GM18861 (cell line): ENCODE results near the gene GCFC2.
"Not testable (repeated sequence)": the region's sequence is repeated elsewhere in the genome, so short reads cannot be mapped to it uniquely, and the experiment has no call there.

Experiments
- ATAC-seq: cut with Tn5 transposase; IDR thresholded peaks from one replicate; pipeline ENCODE4 v1.9.1; 2021; ENCODE audit not compliant: unreplicated experiment

Gene GCFC2

DNA sequence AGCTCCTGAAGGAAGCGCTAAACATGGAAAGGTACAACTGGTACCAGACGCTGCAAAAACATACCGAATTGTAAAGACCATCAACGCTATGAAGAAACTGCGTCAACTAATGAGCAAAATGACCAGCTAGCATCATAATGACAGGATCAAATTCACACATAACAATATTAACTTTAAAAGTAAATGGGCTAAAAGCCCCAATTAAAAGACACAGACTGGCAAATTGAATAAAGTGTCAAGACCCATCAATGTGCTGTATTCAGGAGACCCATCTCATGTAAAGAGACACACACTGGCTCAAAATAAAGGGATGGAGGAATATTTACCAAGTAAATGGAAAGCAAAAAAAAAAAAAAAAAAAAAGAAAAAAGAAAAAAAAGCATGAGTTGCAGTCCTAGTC is 27.3 kb downstream of the GCFC2 start:
- not testable (repeated sequence) for ATAC-seq

DNA sequence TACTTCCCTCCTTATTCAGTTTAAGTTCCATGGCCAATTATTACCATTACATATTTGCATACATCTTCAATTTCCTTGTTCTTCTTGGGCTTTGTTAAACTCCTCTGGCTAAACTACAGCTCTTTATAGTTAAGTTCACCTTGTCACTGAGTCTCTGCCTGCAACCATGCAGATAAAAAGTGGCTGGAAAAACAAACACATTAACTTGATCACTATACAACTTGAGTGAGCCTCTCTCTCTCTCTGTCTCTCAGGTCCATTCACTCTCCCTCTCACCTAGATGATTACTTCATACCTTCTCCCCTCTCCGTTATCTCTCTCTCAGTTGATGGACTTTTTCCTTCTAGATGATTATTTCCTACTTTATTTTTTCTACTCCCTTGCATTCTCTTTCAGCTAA is 30.3 kb downstream of the GCFC2 start:
- ATAC-seq, result no peak

DNA sequence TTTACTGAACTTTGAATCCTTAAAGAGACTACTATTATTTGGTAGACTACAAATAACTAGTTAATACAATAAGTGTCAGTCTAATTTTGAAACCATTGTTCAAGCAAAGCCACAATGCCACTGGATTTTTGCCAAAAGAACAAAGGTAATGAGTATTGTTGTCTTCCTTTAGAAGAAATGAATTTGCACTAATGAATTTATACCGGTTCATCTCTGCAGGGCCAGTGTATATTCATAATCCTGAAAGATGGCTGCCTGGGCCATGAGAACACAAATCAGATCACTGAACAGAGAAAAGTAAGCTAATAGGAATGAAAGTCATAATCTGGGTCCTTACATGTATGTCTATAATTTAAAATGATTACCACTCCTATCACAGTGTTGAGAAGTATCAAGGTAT is 31.2 kb downstream of the GCFC2 start:
- ATAC-seq, result no peak

DNA sequence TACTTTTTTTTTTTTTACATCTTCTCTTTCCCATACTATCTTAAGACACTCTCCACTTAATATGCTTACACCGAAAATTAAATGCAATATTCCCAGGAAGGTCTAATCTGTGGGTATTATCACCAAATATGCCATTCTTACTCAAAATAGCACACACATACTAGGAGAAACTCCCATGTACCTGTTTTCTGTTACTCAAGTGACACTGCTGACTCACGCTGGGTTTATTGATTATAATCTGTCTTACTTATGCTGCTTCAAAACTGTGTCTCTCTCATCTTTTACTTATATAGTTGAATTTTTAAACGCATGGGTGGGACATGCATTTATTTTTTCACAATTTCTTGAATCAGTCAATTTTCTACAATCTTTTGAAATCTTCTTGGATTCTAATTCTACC is 34.3 kb downstream of the GCFC2 start:
- no peak for ATAC-seq

DNA sequence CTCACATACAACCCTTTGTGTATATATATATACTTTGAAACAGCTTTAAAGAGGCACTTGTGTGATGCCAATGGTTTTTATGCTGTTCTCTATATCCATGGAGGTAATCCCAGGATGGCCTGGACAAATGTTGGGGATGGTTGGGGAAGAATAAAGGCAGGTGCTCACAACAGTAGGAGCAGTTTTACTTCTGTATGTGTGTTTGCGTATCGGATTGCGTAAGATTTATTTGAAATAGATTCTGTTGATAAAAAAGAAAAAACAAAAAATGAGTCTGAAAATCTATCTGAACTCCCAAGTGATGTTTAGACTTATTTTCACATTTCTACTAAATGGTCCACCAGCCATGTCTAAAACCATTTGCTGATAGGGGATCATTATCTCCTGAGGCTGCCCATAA is 34.8 kb downstream of the GCFC2 start:
- no peak for ATAC-seq

DNA sequence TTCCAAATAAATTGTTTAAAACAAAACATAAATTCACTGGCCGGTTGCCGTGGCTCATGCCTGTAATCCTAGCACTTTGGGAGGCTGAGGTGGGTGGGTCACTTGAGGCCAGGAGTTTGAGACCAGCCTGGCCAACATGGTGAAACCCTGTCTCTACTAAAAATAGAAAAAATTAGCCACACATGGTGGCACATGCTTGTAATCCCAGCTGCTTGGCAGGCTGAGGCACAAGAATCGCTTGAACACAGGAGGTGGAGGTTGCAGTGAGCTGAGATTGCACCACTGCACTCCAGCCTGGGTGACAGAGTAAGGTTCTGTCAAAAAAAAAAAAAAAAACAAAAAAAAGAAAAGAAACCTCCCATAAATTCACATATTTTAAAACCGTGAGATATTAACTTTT is 35.3 kb downstream of the GCFC2 start:
- ATAC-seq, result not testable (repeated sequence)

DNA sequence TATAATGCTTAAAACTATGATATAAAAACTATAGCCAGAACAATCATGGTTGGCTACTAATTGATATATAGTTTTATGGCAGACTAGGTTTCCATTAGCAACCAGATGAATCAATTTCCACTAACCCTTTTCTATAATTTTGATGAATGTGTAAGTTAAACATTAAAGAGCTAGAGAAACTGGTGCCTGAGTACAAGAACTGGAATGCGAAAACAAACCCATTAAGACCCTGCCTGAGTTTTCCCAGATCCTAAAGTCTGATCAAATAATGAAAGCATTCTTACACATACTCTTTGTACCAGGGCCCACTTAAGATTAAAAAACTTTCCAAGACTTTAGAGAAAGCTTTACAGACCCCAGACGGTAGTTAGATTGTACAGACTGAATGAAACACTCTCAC is 42.8 kb downstream of the GCFC2 start:
- ATAC-seq, result no peak

DNA sequence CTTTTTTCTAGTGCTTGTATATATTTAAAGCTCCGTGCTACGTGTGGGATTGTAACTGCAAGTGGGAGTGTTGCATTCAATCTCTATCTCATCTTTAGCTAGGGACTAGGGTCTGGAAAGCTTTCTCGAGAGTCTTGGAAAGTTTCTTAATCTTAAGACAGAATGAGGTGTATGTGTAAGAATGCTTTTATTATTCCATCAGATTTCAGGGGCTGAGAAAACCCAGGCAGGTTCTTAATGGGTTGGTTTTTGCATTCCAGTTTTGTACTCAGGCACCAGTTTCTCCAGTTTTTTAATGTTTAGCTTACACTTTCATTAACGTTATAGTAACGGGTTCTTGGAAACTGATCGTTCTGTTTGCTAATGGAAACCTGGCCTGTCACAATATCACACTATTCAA is 43.8 kb downstream of the GCFC2 start:
- no peak for ATAC-seq

DNA sequence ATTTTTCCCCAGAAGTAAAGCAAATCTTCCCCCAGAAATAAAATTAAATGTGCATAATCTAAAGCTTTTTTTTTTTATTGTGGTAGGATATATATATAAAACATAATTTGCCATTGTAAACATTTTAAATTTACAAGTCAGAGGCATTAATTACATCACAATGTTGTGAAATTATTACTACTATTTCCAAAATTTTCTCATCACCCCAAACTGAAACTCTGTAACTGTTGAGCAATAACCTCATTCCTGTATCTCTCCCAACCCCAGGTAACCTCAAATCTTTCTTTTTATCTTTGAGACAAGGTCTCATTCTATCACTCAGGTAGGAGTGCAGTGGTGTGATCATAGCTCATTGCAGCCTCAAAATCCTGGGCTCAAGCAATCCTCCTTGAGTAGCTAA is 52.9 kb downstream of the GCFC2 start:
- no peak for ATAC-seq

DNA sequence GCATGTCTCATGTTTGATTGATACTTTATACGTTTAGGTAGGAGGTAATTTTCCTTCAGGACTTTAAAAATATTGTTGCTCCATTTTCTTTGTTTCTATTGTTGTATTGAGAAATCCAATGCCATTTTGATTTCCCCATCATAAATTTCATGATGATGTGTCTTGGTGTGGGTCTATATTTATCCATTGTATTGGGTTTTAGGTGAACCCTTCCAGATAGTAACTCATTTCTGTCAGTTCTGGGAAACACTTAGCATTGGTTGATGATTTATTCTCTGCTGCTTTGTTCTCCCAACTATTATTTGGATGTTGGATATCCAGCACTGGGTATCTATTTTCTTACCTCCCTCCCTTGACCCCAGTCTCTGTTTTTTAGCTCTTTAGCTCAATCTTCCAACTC is 54.2 kb downstream of the GCFC2 start:
- no peak for ATAC-seq

DNA sequence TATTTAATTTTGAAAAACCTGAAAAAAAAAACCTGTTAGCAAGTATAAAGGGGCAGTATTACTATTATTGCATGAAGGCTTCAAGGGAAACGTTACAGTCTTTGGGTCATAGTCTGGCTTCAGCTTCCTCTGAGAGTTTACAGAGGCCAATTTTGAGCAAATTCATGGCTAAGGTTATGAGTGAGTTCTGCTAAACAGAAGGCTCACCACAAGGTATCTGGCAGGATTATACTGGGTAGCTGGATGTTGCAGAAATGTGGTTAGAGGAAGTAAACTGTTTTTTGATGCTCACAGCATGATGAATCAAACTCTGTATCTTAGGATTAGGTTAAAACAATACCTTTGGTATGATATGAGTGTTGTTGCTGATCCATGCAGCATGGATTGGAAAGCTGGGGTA is 54.9 kb downstream of the GCFC2 start:
- ATAC-seq, result no peak

DNA sequence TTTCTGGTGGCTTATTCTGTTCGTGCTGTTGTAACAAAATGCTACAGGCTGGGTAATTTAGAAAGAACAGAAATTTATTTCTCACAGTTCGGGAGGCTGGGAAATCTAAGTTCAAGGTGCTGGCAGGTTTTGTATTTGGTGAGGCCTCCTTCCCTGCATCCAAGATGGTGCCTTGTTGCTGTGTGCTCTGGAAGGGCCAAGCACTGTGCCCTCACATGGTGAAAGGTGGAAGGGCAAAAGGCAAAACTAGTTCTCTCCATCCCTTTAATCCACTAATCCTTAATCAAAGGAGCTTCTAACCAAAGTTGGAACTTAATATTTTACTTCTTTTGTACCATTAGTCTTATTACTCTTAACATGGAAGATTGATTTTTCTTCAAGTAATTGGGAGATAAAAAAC is 56.7 kb downstream of the GCFC2 start:
- no peak for ATAC-seq

DNA sequence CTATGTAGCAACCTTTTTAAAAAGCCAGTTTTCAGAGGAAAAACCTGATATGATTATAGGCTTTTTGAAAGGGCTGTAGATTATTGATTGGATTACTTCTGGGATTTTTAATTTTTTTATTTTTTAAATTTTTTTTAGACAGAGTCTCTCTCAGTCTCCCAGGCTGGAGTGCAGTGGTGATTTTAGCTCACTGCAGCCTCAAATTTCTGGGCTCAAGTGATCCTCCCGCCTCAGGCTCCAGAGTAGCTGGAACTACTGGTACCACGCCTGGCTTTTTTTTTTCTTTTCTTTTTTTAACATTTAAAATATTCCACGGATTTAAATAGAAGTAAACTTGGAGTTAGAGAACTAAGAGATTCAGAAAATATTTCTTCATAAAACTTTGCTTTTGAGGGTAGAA is 62.9 kb downstream of the GCFC2 start:
- no peak for ATAC-seq

DNA sequence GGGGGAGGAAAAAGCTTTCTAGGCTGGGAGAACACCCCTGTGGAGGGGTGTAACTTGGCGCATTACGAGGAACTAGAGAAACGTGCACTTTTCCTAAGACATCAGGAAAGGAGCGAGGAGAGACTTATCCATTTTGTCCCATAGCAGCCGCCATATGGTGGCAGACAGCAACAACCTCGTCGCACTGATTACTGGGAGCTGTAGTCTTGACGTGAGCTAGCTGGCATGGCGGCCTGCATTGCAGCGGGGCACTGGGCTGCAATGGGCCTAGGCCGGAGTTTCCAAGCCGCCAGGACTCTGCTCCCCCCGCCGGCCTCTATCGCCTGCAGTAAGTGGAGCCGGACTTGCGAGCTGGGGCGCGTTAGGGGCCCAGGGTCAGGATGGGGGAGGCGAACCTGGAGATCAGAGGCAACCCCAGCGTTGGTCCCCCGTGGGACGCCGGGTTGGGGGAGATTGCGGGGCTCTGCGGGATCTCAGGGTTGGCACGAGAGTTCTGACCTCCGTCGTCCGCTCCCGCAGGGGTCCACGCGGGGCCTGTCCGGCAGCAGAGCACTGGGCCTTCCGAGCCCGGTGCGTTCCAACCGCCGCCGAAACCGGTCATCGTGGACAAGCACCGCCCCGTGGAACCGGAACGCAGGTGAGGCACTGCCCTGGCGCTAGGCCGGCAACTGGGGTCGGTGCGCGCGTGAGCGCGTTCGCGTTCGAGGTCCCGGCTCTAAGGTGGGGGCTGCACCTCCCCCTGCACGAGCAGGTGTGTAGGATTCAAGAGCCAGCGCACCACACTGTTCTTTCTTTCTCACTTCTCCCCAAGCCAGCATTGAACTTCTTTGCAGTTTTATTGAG is 63.9 kb downstream of the GCFC2 start, which contains the start of gene MRPL19:
TSS of gene MRPL19 (plus strand) at position 201 of the 843 bp plus-strand sequence. CDS start at position 226, 25 bp downstream.
- peak; percentile 94 for ATAC-seq

DNA sequence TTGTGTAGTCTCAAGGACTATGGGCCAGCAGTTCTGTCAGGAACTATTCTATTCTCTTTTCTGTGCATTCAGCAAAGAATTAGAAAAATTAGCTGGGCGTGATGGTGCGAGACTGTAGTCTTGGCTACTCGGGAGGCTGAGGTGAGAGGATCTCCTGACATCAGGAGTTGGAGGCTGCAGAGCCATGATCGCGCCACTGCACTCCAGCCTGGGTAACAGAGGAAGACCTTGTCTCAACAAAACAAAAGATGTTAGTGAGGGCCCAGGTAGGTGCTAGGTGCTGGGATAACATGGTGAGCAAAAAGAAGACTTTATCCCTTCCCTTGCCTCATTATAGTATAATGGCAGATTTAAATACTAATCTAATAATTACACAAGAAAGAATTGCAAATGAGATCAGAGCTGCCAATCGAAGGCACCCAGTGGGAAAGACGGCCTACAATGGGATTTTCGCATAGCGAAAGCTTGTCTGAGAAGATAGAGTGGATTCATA is 64.6 kb downstream of the GCFC2 start:
- ATAC-seq, result no peak

DNA sequence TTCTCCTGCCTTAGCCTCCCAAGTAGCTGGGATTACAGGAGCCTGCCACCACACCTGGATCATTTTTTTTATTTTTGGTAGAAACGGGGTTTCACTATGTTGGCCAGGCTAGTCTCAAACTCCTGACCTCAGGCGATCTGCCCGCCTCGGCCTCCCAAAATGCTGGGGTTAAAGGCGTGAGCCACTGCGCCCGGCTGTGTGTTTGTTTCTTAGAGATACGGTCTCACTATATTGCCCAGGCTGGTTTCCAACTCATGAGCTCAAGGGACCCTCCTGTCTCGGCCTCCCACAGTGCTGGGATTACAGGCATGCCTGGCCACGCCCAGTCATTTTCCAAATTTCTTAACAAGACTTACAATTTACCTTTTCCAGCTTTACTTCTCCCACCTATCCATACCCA is 65.1 kb downstream of the GCFC2 start:
- no peak for ATAC-seq

DNA sequence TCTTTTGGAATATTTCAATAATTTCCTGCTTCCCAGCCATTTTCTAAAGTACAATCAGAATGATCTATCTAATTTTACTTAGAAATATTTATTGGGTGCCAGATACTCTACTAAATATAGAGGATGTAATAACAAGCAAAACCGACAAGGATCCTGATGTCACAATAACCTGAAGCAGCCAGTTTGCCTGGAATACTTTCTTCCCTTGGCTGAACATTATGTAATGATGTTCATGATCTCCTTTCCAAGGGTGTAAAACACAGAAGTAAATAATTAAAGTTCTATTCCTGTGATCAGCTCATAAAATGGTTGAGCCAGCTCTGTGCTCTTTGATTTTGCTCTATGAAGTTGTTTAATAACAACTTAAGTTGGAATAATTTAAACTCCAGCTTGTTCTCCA is 66.7 kb downstream of the GCFC2 start:
- no peak for ATAC-seq

DNA sequence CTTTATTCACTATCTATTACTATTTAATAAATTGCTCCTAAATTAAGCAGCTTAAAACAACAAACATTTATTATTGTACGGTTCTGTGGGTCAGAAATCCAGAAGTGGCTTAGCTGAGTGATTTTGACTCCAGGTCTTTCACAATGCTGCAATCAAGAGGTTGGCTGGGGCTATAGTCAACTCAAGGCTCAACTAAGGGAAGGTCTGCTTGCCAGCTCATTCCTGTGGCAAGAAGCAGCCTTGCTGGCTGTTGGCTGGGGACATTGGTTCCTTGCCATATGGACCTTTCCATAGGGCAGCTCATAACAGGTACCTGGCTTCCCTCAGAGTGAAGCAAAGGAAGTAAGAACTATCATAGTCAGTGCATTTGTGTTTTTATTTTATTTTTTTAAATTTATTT is 69.1 kb downstream of the GCFC2 start:
- no peak for ATAC-seq

DNA sequence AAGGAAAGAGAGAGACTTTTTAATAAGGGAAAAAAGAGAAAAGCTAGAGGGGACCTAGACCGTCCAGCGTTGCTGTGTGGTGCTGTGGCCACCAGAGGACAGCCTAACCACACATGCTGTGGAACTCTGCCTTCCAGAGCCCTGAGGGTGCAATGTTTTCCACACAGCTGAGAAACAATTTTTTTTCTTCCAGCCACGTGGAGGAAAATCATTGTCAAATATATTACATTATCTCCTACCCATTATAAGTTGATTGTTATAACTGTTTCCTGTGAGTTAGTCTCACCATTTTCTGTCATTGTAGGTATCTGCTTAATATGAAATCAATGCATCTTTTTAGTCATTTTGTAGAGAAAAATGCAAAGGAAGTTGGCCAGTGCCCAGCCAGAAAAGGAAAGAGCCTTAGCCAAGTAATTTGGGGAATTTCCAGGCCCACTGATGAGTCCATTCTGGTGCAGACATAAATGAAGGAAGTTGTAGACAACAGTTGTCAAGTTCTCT is 70.0 kb downstream of the GCFC2 start:
- peak; percentile 96 for ATAC-seq

DNA sequence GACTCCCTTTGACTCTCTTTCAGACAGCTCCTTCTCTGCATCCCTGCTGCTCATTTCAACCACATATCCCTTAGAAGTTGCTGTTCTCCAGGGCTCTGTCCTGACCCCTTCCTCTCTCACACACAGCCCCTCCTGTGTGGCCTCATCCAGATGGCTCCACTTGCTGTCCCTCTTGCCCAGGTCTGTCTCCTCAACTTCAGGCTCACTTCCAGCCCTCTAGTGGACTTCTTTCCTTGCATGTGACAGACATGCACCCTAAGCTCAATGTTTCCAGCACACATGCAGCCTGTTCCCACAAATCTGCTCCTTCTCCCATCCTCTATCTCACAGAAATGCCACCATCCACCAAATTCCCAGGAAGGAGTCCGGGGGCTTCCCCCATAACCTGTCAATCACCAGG is 73.1 kb downstream of the GCFC2 start:
- no peak for ATAC-seq

DNA sequence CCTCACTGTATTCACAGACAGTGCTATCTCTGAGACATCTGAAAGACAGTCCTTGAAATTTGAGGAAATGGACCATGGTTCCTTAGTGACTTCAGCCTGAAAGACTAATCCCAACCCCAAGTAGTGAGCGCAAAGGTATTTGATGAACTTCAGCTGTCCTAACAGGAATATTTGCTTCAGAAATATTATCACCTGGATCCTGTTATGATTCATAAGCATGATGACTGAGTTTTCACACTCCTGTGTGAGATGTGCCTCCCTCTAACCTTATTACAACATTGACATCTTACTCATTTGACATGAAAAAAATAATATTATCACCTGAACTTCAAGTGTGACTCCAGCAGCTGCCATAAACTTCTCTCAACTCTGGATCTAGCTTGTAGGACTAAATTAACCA is 75.8 kb downstream of the GCFC2 start:
- no peak for ATAC-seq

DNA sequence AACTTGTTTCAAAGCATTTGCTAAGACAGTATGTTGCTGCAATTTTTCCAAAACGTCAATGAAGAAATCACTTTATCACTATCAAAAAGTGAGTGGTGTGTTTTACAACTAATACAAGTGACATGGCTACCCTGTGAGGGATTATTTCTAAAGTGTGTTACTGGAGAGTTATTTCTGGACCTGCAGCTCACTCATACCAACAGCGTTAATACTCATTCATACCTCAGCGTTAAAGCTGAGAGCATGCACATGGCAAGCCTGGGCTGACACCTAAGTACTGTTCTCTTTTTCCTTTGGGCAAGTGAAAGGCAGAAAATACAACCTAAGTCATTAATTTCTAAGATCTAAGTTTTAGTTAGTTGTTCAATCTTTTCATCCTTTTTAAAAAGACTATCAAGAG is 77.1 kb downstream of the GCFC2 start:
- no peak for ATAC-seq

DNA sequence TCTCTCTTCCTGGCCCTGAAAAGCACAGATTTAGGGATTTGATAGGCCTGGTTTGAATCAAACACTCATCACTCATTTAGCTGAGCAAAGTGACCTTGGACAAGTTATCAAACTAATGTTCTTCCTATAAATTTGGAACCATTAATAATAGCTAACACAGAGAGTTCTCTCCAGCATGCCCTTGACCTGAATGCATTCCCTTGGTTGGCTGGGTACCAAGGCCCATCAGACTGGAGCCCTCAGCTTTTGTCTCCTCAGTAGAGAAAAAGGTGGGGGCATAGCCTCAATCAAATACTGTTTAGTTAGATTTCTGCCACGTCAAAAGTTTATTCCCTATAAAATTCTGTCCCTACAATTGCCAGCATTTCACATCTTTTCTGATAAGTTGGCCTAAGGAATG is 77.9 kb downstream of the GCFC2 start:
- no peak for ATAC-seq
